GM12891 (cell line): ENCODE results near the gene PDZD2.

ENCODE experiments used
- DNase-seq: peaks from one replicate; pipeline ENCODE4 v3.0.0; 2011; ENCODE audit warnings: low spot score; ENCODE audit not compliant: insufficient read length
- FAIRE-seq: peaks from 2 replicates; lab custom pipeline; 2011; peaks lifted over from hg19 to GRCh38; lab: Jason Lieb, UNC
- PAX5 ChIP-seq: IDR thresholded peaks from 2 replicates; pipeline ENCODE4 v1.6.1; 2011; ENCODE audit warnings: low read length, moderate library complexity, mild to moderate bottlenecking; ENCODE audit not compliant: insufficient read depth, severe bottlenecking
- POLR2A ChIP-seq: IDR thresholded peaks from 2 replicates; pipeline ENCODE4 v1.6.1; 2011; ENCODE audit warnings: low read depth, low read length, control low read depth
- POLR2AphosphoS5 ChIP-seq: IDR thresholded peaks from 2 replicates; pipeline ENCODE4 v1.6.1; 2011; ENCODE audit warnings: low read depth, low read length, control low read depth
- POU2F2 ChIP-seq: IDR thresholded peaks from 2 replicates; pipeline ENCODE4 v1.6.1; 2011; ENCODE audit warnings: low read depth, mild to moderate bottlenecking, control low read depth, low read length, moderate library complexity
- SPI1 ChIP-seq: IDR thresholded peaks from 2 replicates; pipeline ENCODE4 v1.6.1; 2011; ENCODE audit warnings: low read depth, low read length, control low read depth
- TAF1 ChIP-seq: IDR thresholded peaks from 2 replicates; pipeline ENCODE4 v1.6.1; 2011; ENCODE audit warnings: low read depth, low read length, control low read depth

PDZD2 gene

DNA sequence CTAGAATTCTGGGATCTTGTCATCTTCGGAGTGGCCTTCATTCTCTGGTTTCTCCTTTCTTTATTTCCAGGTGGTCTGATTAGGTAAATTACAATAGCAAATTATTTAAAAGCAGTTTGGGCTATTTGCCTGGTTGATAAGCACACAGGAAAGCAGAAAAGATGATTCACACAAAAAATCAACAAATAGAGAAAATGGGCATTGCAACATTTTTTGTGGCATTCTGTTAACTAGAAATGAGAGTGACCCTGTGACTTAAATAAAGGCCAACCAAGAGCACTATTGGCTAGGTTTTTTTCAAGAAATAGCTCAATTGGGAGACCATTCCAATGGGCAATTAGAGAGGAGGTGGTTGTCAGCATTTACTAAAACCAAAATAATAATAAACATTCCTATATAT lies 6.5 kb upstream of the PDZD2 start:
- no peak for TF ChIP-seq PAX5
- no peak for TF ChIP-seq POLR2AphosphoS5
- no peak for TF ChIP-seq SPI1
- TF ChIP-seq TAF1: no peak
- no peak for TF ChIP-seq POU2F2
- no peak for TF ChIP-seq POLR2A
- FAIRE-seq (no peak), DNase-seq (no peak)

DNA sequence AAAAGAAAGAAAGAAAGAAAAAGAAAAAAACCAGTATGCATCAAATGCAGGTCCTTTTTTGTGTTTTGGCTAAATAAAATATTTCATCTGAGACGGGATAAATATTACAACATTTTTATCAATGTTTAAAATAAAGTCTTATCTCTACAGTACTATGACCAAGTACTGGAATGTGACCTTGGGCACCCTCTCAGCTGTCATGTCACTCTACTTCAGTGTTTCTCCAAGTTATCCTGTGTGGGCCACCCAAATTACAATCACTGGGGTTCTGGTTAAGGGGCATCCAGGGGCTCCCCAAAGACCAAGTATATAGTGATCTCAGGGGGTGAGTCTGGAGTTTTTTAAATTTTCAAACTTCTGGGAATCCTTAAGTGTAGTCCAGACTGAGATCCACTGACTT lies 3.5 kb upstream of the PDZD2 start:
- FAIRE-seq (no peak), DNase-seq (no peak)
- TF ChIP-seq PAX5 (no peak), TAF1 (no peak), POLR2A (no peak), POU2F2 (no peak), POLR2AphosphoS5 (no peak), SPI1 (no peak)

GRCh38 chr5:31637851-31638250 lies 1.1 kb upstream of the PDZD2 start:
- TF ChIP-seq SPI1 (no peak), POLR2A (no peak), POU2F2 (no peak), PAX5 (no peak), TAF1 (no peak), POLR2AphosphoS5 (no peak)
- no peak for FAIRE-seq
- no peak for DNase-seq

GRCh38 chr5:31638345-31638744 lies 586 bp upstream of the PDZD2 start:
- TF ChIP-seq PAX5 (no peak), POLR2A (no peak), TAF1 (no peak), SPI1 (no peak), POLR2AphosphoS5 (no peak), POU2F2 (no peak)
- DNase-seq (no peak), FAIRE-seq (no peak)

- TF ChIP-seq POLR2A (no peak), PAX5 (no peak), POU2F2 (no peak), SPI1 (no peak), POLR2AphosphoS5 (no peak), TAF1 (no peak)
- DNase-seq (no peak), FAIRE-seq (no peak)
Measured at GRCh38 chr5:31639481-31640411, 815 bp downstream of the PDZD2 start.

GRCh38 chr5:31640573-31640972 lies 1.6 kb downstream of the PDZD2 start:
- FAIRE-seq: no peak
- DNase-seq: no peak
- TF ChIP-seq POLR2AphosphoS5 (no peak), SPI1 (no peak), TAF1 (no peak), PAX5 (no peak), POLR2A (no peak), POU2F2 (no peak)

GRCh38 chr5:31641059-31641458 lies 2.1 kb downstream of the PDZD2 start:
- no peak for FAIRE-seq
- no peak for TF ChIP-seq POLR2A
- no peak for TF ChIP-seq PAX5
- no peak for TF ChIP-seq SPI1
- TF ChIP-seq TAF1: no peak
- no peak for TF ChIP-seq POLR2AphosphoS5
- no peak for TF ChIP-seq POU2F2
- no peak for DNase-seq

DNA sequence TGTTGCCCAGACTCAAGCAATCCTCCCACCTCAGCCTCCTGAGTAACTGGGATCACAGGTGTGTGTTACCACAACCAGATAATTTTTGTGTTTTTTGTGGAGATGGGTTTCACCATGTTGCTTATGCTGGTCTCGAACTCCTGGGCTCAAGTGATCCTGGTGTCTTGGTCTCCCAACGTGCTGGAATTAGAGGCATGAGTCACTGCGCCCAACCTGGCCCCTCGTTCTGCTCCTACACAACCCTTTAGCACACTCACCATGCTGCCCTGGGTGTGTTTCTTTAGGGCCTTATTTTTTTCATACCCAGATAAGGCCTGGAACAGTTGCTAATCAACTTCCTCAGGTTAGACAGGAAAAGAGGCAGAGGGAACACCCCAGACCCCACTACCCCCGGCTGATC lies 2.6 kb downstream of the PDZD2 start:
- no peak for DNase-seq
- no peak for FAIRE-seq
- TF ChIP-seq POU2F2 (no peak), POLR2AphosphoS5 (no peak), TAF1 (no peak), PAX5 (no peak), POLR2A (no peak), SPI1 (no peak)

GRCh38 chr5:31645420-31646081 lies 6.6 kb downstream of the PDZD2 start:
- TF ChIP-seq POLR2AphosphoS5 (no peak), SPI1 (no peak), PAX5 (no peak), POU2F2 (no peak), POLR2A (no peak), TAF1 (no peak)
- DNase-seq: no peak
- no peak for FAIRE-seq
